ENCODE measurements around the gene BAIAP2. TPM values are rescaled to one million over a fixed set of nuclear protein-coding genes. Genes with fewer than 3 reads are reported as not detected.

Gene BAIAP2
- total RNA-seq, 1 donor from 2014 or later = 37.6 TPM

DNA sequence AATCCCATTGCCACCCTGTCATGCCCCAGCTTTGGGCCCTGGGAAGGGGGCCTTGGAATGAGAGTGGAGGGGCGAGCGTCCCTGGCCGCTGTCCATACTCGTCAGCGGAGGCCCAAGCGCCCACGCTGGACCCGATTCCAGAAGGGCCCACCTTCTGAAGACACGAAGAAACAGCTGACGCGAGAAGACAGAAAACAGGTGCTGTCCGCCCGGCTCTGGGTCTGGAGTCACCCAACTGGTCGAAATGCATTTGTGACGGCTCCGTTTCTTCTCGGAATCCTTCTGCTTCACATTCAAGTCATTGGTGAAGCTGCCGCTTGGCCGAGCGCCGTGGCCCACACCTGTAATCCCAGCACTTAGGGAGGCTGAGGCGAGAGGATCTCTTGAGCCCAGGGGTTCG is 77.5 kb downstream of the BAIAP2 start:
- TF ChIP-seq CTCF (IDR thresholded peaks at IDR 0.05; ENCODE audit: unreplicated experiment) = no peak
- Mint-ChIP-seq H3K4me3 (ENCODE audit: low read depth) (no peak overlapping the region), H3K9me3 (ENCODE audit: low read depth) (no peaks in the 10 kb centered on the region), H3K27ac (no peak overlapping the region), H3K4me1 (ENCODE audit: low read depth) (no peaks in the 10 kb centered on the region), H3K36me3 (ENCODE audit: insufficient read depth) (peaks cover 7% of the 10 kb centered on the region), H3K27me3 (no peaks in the 10 kb centered on the region)
- DNase-seq (ENCODE audit: low spot score, unreplicated experiment) = no peak

DNA sequence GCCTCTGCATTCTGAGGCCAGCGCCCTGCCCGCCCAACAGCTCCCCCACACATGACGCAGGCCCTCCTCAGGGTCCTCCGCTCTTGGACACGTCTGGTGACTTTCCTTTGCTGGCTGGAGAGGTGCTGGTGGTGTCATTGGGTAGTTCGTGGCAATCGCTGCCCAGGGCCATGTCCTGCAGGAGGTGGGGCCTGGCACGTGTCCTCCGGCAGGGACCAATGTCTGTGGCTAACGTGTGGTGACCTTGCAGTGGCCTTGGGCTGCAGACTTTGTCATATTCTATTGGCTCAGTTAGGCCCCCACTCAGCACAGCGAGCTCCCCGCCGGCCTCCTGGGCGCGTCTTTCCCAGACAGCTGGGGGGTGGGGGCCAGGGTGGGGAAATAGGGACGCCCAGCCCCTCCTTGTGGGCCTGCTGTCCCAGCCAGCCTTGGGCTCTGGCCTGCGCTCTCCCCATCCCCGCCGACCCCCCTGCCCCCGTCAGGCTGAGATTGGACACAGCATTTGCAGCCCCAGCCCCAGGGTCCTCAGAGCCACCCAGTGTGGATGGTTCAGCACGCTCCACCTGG is 78.3 kb downstream of the BAIAP2 start:
- Mint-ChIP-seq H3K4me1 (ENCODE audit: low read depth) (no peaks in the 10 kb centered on the region), H3K27me3 (no peaks in the 10 kb centered on the region), H3K4me3 (ENCODE audit: low read depth) (no peak overlapping the region), H3K9me3 (ENCODE audit: low read depth) (no peaks in the 10 kb centered on the region), H3K27ac (no peak overlapping the region), H3K36me3 (ENCODE audit: insufficient read depth) (peaks cover 7% of the 10 kb centered on the region)
- TF ChIP-seq CTCF (IDR thresholded peaks at IDR 0.05; ENCODE audit: unreplicated experiment) = no peak
- no peak for DNase-seq (ENCODE audit: low spot score, unreplicated experiment)

GRCh38 chr17:81114351-81115093 is 79.6 kb downstream of the BAIAP2 start:
- DNase-seq (ENCODE audit: low spot score, unreplicated experiment) = no peak
- no peak for TF ChIP-seq CTCF (IDR thresholded peaks at IDR 0.05; ENCODE audit: unreplicated experiment)
- H3K4me1 Mint-ChIP-seq (ENCODE audit: low read depth) = peaks cover 1% of the 10 kb centered on the region
- no peak overlapping the region for H3K4me3 Mint-ChIP-seq (ENCODE audit: low read depth)
- H3K9me3 Mint-ChIP-seq (ENCODE audit: low read depth) = no peaks in the 10 kb centered on the region
- H3K36me3 Mint-ChIP-seq (ENCODE audit: insufficient read depth) = peaks cover 7% of the 10 kb centered on the region
- H3K27ac Mint-ChIP-seq = no peak overlapping the region
- peaks cover 2% of the 10 kb centered on the region for H3K27me3 Mint-ChIP-seq

DNA sequence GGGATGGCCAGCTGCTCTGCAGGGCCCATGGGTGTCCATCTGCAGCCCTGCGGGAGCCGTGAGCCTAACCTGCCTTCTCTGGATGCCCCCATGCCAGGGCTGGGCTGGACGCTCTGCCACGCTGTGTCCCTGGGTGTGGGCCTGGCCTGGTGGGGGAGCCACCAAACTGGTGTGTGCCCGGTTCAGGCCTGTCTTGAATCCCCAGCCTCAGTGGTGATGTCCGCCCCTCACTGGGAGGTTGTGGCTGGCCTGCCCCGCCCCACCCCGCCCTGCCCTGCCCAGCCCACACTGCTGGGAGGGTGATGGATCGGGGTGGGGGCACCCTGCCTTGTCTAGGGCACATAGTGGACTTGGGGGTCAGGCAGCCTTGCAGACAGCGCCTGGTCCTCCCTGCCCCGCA is 80.3 kb downstream of the BAIAP2 start:
- H3K36me3 Mint-ChIP-seq (ENCODE audit: insufficient read depth) = peaks cover 3% of the 10 kb centered on the region
- no peak for DNase-seq (ENCODE audit: low spot score, unreplicated experiment)
- peaks cover 2% of the 10 kb centered on the region for H3K27me3 Mint-ChIP-seq
- H3K4me1 Mint-ChIP-seq (ENCODE audit: low read depth) = peaks cover 1% of the 10 kb centered on the region
- TF ChIP-seq CTCF (IDR thresholded peaks at IDR 0.05; ENCODE audit: unreplicated experiment) = no peak
- no peak overlapping the region for H3K4me3 Mint-ChIP-seq (ENCODE audit: low read depth)
- H3K27ac Mint-ChIP-seq = no peak overlapping the region
- no peaks in the 10 kb centered on the region for H3K9me3 Mint-ChIP-seq (ENCODE audit: low read depth)

GRCh38 chr17:81115749-81116464 is 81.0 kb downstream of the BAIAP2 start:
- peaks cover 2% of the 10 kb centered on the region for H3K27me3 Mint-ChIP-seq
- DNase-seq (ENCODE audit: low spot score, unreplicated experiment) = no peak
- H3K9me3 Mint-ChIP-seq (ENCODE audit: low read depth) = no peaks in the 10 kb centered on the region
- H3K27ac Mint-ChIP-seq = no peak overlapping the region
- peaks cover 1% of the 10 kb centered on the region for H3K36me3 Mint-ChIP-seq (ENCODE audit: insufficient read depth)
- no peak for TF ChIP-seq CTCF (IDR thresholded peaks at IDR 0.05; ENCODE audit: unreplicated experiment)
- no peak overlapping the region for H3K4me3 Mint-ChIP-seq (ENCODE audit: low read depth)
- H3K4me1 Mint-ChIP-seq (ENCODE audit: low read depth) = peaks cover 1% of the 10 kb centered on the region

All from progenitor cell of endocrine pancreas (in vitro differentiated cells).